HG02981 (cell line): ENCODE results near the gene GPR119.
"Not testable (repeated sequence)": the region's sequence is repeated elsewhere in the genome, so short reads cannot be mapped to it uniquely, and the experiment has no call there.

Source experiments
- ATAC-seq: cut with Tn5 transposase; IDR thresholded peaks from one replicate; pipeline ENCODE4 v1.9.1; 2021; ENCODE audit warnings: mild to moderate bottlenecking, moderate library complexity; ENCODE audit not compliant: unreplicated experiment

Gene GPR119

GRCh38 chrX:130339408-130340222, 45.9 kb downstream of the GPR119 start, which contains the start of gene SLC25A14:
TSS of gene SLC25A14 (plus strand) at chrX:130339919. CDS start at chrX:130340279, 360 bp downstream.
- ATAC-seq = peak; percentile 93

GRCh38 chrX:130338869-130339268, 46.6 kb downstream of the GPR119 start:
- not testable (repeated sequence) for ATAC-seq

- no peak for ATAC-seq
Observed at GRCh38 chrX:130336531-130336930, 48.9 kb downstream of the GPR119 start.
